Activated CD8-positive, alpha-beta T cell treated with anti-CD3 and anti-CD28 coated beads, Interleukin-2, amount 10 ng/mL, durations not matched to agents 7 days and 5 days (primary cell): Measurements from ENCODE around the gene SYNPO2. TPM values are rescaled to one million over a fixed set of nuclear protein-coding genes. Genes with fewer than 3 reads are reported as not detected.
"Not testable (repeated sequence)": the region's sequence is repeated elsewhere in the genome, so short reads cannot be mapped to it uniquely, and the experiment has no call there.

Experiments used
- ATAC-seq: fragments of 150-1000 bp; cut with Tn5 transposase; one replicate; pipeline ENCODE4 v1.10.0; 2021; ENCODE audit warnings: moderate library complexity
- CTCF ChIA-PET: fragments of 350-600 bp; sonication (Branson Sonifier 250); formaldehyde crosslinking; loops from one replicate; lab custom pipeline; 2021; ENCODE audit warnings: antibody characterized with exemption; lab: Charles Lee
- POLR2A ChIA-PET: fragments of 350-600 bp; sonication (Branson Sonifier 250); formaldehyde crosslinking; loops from one replicate; lab custom pipeline; 2021; ENCODE audit warnings: antibody characterized with exemption; lab: Charles Lee
- DNase-seq: peaks from one replicate; pipeline ENCODE4 v3.0.0-alpha.2; 2020
- H3K27ac Mint-ChIP-seq: one replicate; pipeline ENCODE4 v1.8.0; 2021; ENCODE audit warnings: mild to moderate bottlenecking, mixed read lengths
- H3K27me3 Mint-ChIP-seq: one replicate; pipeline ENCODE4 v1.8.0; 2021; ENCODE audit warnings: low read depth, mixed read lengths
- H3K36me3 Mint-ChIP-seq: one replicate; pipeline ENCODE4 v1.8.0; 2021; ENCODE audit warnings: low read depth, mixed read lengths
- H3K4me1 Mint-ChIP-seq: one replicate; pipeline ENCODE4 v1.8.0; 2021; ENCODE audit warnings: low read depth, mixed read lengths
- H3K4me3 Mint-ChIP-seq: one replicate; pipeline ENCODE4 v1.8.0; 2021; ENCODE audit warnings: mild to moderate bottlenecking, mixed read lengths
- H3K9me3 Mint-ChIP-seq: one replicate; pipeline ENCODE4 v1.8.0; 2022; ENCODE audit warnings: mixed read lengths; ENCODE audit not compliant: insufficient read depth
- total RNA-seq, 2 experiments: library from RNA; stranded (reverse); gene quantifications; one replicate each; pipeline ENCODE4 v1.2.3, GENCODE V29; 2021

Gene SYNPO2
- total RNA-seq, 2 experiments from 2014 or later: 0.60 to 0.74 TPM

- no peaks in the 10 kb centered on the region for H3K9me3 Mint-ChIP-seq
- H3K4me3 Mint-ChIP-seq: no peak overlapping the region
- no peak for ATAC-seq
- ChIA-PET POLR2A (no interaction called here), CTCF (no interaction called here)
- no peak for DNase-seq
- H3K36me3 Mint-ChIP-seq: no peaks in the 10 kb centered on the region
- H3K27me3 Mint-ChIP-seq: peaks cover 4% of the 10 kb centered on the region
- no peaks in the 10 kb centered on the region for H3K4me1 Mint-ChIP-seq
- H3K27ac Mint-ChIP-seq: no peak overlapping the region
These were observed 103.5 kb downstream of the SYNPO2 start for GRCh38 chr4:118992149-118992548.

GRCh38 chr4:118993333-118993732 lies 104.7 kb downstream of the SYNPO2 start:
- ChIA-PET CTCF (no interaction called here), POLR2A (no interaction called here)

DNA sequence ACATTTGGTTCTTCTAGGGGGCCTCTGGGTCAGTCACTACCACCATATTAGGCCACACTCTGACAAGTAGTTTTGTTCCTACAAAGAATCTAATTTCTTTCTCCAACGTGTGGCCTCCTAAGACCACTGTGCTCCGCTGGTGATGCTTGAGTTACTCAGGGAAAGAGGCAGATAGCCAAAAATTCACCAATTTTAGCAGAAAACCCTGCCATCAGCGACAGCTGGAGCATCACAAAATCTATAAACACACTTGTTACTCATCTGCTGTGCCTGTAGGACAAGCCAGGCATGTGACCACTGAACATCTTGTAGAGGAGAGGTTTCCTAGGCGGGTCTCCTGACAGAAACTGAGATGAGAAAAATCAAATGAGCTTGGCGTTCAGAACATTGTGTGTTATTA lies 105.4 kb downstream of the SYNPO2 start:
- H3K36me3 Mint-ChIP-seq: no peaks in the 10 kb centered on the region
- H3K4me3 Mint-ChIP-seq: no peak overlapping the region
- H3K9me3 Mint-ChIP-seq: no peaks in the 10 kb centered on the region
- DNase-seq (no peak), ATAC-seq (no peak)
- CTCF ChIA-PET: no interaction called here
- POLR2A ChIA-PET: no interaction called here
- H3K4me1 Mint-ChIP-seq: no peaks in the 10 kb centered on the region
- peaks cover 4% of the 10 kb centered on the region for H3K27me3 Mint-ChIP-seq
- H3K27ac Mint-ChIP-seq: no peak overlapping the region

More at GRCh38 chr4:118993333-118993732, 104.7 kb downstream of the SYNPO2 start:
- H3K27me3 Mint-ChIP-seq: peaks cover 4% of the 10 kb centered on the region
- DNase-seq (no peak), ATAC-seq (no peak)
- H3K4me3 Mint-ChIP-seq: no peak overlapping the region
- no peaks in the 10 kb centered on the region for H3K9me3 Mint-ChIP-seq
- H3K27ac Mint-ChIP-seq: no peak overlapping the region
- H3K36me3 Mint-ChIP-seq: no peaks in the 10 kb centered on the region
- H3K4me1 Mint-ChIP-seq: no peaks in the 10 kb centered on the region

DNA sequence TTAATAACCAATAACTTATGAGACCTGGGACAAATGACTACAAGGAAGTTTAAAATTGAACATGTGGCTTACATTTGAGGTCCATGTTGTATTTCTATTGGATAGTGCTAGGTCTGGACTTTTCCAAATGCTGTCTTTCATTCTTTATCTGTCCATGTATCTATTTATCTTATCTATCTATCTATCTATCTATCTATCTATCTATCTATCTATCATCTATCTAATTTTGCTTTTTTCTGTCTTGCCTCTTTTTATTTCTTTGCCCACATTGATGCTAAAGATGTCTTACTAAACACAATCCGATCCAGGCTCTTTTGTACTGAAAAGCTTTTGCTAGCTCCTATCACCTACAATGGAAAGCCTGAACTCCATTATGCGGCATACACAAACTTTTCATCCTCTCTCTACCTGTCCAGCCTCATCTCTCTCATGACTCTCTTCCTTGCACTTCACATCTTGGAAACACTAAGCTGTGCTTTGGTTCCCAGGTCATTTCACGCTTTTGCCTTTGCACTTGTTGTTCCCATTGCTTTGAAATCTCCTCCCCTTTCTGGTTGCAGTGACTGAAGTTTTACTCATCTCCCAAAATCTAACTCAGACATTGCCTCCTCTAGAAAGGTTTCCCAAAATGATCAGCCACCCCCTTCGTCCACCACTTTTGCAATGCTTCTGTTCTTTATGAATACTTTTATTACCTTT lies 107.2 kb downstream of the SYNPO2 start:
- Mint-ChIP-seq H3K27ac (no peak overlapping the region), H3K27me3 (peaks cover 11% of the 10 kb centered on the region), H3K9me3 (no peaks in the 10 kb centered on the region), H3K4me3 (no peak overlapping the region), H3K36me3 (no peaks in the 10 kb centered on the region), H3K4me1 (no peaks in the 10 kb centered on the region)
- CTCF ChIA-PET: no interaction called here
- POLR2A ChIA-PET: no interaction called here
- ATAC-seq (no peak), DNase-seq (no peak)

GRCh38 chr4:118997601-118998000 lies 108.9 kb downstream of the SYNPO2 start:
- H3K4me3 Mint-ChIP-seq: no peak overlapping the region
- POLR2A ChIA-PET: no interaction called here

GRCh38 chr4:118999919-119000318 lies 111.3 kb downstream of the SYNPO2 start:
- peaks cover 13% of the 10 kb centered on the region for H3K27me3 Mint-ChIP-seq
- CTCF ChIA-PET: no interaction called here
- POLR2A ChIA-PET: no interaction called here

More at GRCh38 chr4:118997601-118998000, 108.9 kb downstream of the SYNPO2 start:
- DNase-seq (no peak), ATAC-seq (no peak)
- H3K27ac Mint-ChIP-seq: no peak overlapping the region
- H3K4me1 Mint-ChIP-seq: no peaks in the 10 kb centered on the region
- H3K27me3 Mint-ChIP-seq: peaks cover 14% of the 10 kb centered on the region
- H3K36me3 Mint-ChIP-seq: no peaks in the 10 kb centered on the region
- CTCF ChIA-PET: no interaction called here
- no peaks in the 10 kb centered on the region for H3K9me3 Mint-ChIP-seq

DNA sequence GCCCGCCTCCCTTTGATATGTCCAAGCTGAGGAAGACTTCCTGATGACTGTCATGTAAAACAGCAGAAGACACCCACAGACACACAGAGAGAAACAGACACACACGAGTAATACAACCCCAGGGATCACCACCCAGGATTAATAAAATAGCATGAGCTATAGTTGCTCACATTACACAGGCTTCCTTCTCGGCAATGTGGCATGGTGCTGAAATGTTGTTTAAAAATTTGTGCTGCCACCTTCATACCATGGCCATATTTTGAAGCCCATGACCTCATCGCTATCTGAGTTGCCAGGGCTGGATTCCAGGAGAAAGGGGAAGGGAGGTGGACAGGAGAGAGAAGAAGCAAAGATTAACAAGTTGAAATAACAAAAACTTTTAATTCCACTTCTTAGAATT lies 111.7 kb downstream of the SYNPO2 start:
- H3K27me3 Mint-ChIP-seq: peaks cover 11% of the 10 kb centered on the region
- no peak overlapping the region for H3K27ac Mint-ChIP-seq
- ATAC-seq (no peak), DNase-seq (no peak)
- H3K4me3 Mint-ChIP-seq: no peak overlapping the region
- no peaks in the 10 kb centered on the region for H3K36me3 Mint-ChIP-seq
- ChIA-PET CTCF (no interaction called here), POLR2A (no interaction called here)
- H3K9me3 Mint-ChIP-seq: no peaks in the 10 kb centered on the region
- no peaks in the 10 kb centered on the region for H3K4me1 Mint-ChIP-seq

More at GRCh38 chr4:118999919-119000318, 111.3 kb downstream of the SYNPO2 start:
- Mint-ChIP-seq H3K27ac (no peak overlapping the region), H3K36me3 (no peaks in the 10 kb centered on the region), H3K4me1 (no peaks in the 10 kb centered on the region), H3K9me3 (no peaks in the 10 kb centered on the region), H3K4me3 (no peak overlapping the region)
- DNase-seq (no peak), ATAC-seq (no peak)

DNA sequence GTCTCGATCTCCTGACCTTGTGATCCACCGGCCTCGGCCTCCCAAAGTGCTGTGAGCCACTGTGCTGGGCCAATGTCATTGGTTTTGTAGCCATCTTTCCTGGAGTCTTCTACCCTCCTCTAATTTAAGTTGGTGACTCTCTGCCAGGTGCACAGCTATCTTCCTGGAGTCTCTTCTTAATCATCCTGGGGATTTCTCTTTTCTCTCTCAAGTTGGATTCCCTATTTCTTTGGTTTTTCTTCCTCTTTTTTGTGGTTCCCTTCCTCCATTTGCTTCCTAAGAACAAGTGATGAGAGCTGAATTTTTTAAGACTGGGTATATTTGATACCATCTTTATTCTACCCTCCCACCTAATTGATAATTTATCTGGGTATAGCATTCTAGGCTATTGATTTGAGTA lies 113.8 kb downstream of the SYNPO2 start:
- CTCF ChIA-PET: no interaction called here
- Mint-ChIP-seq H3K27ac (no peak overlapping the region), H3K36me3 (no peaks in the 10 kb centered on the region), H3K9me3 (no peaks in the 10 kb centered on the region), H3K4me3 (no peak overlapping the region), H3K4me1 (no peaks in the 10 kb centered on the region), H3K27me3 (peaks cover 11% of the 10 kb centered on the region)
- DNase-seq (no peak), ATAC-seq (no peak)
- POLR2A ChIA-PET: no interaction called here

DNA sequence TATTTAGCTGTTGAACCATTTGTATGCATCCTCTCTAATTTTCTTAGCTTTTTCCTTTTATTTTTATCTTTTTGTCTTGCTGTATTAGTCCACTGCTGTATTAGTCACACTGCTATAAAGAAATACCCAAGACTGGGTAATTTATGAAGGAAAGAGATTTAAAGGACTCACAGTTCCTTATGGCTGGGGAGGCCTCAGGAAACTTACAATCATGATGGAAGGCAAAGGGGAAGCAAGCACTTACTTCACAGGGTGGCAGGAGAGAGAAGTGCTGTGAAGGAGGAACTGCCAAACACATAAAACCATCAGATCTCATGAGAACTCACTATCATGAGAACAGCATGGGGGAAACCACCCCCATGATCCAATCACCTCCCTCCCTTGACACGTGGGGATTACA lies 114.3 kb downstream of the SYNPO2 start:
- H3K4me3 Mint-ChIP-seq, H3K9me3 Mint-ChIP-seq, ATAC-seq, CTCF ChIA-PET, POLR2A ChIA-PET, DNase-seq, H3K27ac Mint-ChIP-seq, H3K36me3 Mint-ChIP-seq, H3K4me1 Mint-ChIP-seq: not testable (repeated sequence)
- H3K27me3 Mint-ChIP-seq: peaks cover 11% of the 10 kb centered on the region

DNA sequence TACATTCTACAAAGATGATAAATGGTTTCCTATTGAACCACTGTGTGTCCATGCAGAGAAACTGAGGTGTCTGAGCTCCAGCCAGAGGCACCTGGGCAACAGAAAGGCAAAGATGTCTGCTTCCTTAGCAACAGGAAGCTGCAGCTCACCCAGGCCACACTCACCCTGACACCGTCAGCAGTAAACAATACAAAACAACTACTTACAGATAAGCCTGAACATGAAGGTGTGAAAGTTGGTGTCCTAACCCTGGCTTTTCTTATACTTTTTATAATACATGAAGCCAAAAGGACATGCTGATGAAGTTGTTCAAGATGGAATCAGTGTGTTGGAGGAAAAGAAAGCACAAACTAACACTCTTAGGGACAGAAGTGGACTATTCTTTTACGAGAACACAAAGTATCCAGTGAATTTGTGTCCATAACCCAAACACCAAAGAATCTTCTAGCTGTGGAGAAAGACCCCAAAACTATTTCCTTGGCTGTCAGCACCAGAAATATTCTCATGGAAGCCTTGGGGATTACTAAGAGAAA lies 117.3 kb downstream of the SYNPO2 start:
- Mint-ChIP-seq H3K27ac (no peak overlapping the region), H3K4me3 (no peak overlapping the region), H3K36me3 (no peaks in the 10 kb centered on the region), H3K27me3 (peaks cover 5% of the 10 kb centered on the region), H3K9me3 (no peaks in the 10 kb centered on the region), H3K4me1 (no peaks in the 10 kb centered on the region)
- DNase-seq (no peak), ATAC-seq (no peak)
- CTCF ChIA-PET: interaction anchor here (0.9 kb wide), 1 partner anchor 23 kb away, joined by 3 read pairs; no protein-coding TSS in a partner anchor
- POLR2A ChIA-PET: no interaction called here

DNA sequence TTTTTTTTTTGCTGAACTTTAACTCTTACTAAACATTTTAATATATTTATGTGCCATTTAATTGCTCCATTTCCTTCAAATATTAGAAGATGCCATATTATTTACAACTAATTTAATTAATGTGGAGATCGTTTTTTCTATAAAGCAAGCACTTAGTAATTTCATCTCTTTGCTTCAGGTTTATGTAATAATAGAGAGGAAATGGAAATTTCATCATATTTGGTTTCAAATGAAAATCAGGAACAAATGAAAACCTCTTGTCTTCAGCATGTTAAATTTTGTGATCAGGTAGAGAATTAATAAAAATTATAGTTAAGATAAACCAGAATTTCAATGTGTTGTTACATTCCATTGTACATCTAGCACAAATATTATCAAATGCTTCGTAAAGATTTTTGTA lies 120.1 kb downstream of the SYNPO2 start:
- ATAC-seq (no peak), DNase-seq (no peak)
- H3K9me3 Mint-ChIP-seq: no peaks in the 10 kb centered on the region
- CTCF ChIA-PET: interaction anchor here (1.4 kb wide), 1 partner anchor 620 kb away, joined by 3 read pairs; the partner anchor contains the start of gene PDE5A
- no peak overlapping the region for H3K4me3 Mint-ChIP-seq
- no peaks in the 10 kb centered on the region for H3K4me1 Mint-ChIP-seq
- POLR2A ChIA-PET: no interaction called here
- peaks cover 2% of the 10 kb centered on the region for H3K27me3 Mint-ChIP-seq
- H3K36me3 Mint-ChIP-seq: no peaks in the 10 kb centered on the region
- H3K27ac Mint-ChIP-seq: no peak overlapping the region

- CTCF ChIA-PET: interaction anchor here (1.4 kb wide), 1 partner anchor 618 kb away, joined by 3 read pairs; the partner anchor contains the start of gene PDE5A
- POLR2A ChIA-PET, H3K4me3 Mint-ChIP-seq: not testable (repeated sequence)
These were observed 121.6 kb downstream of the SYNPO2 start for GRCh38 chr4:119010221-119010620.

More at GRCh38 chr4:119010221-119010620, 121.6 kb downstream of the SYNPO2 start:
- not testable (repeated sequence) for H3K36me3 Mint-ChIP-seq, H3K9me3 Mint-ChIP-seq, H3K4me1 Mint-ChIP-seq, DNase-seq, H3K27me3 Mint-ChIP-seq, ATAC-seq, H3K27ac Mint-ChIP-seq
